Activated CD8-positive, alpha-beta T cell treated with anti-CD3 and anti-CD28 coated beads for 36 hours (primary cell): ENCODE data around the gene TMEM214. TPM values are rescaled to one million over a fixed set of nuclear protein-coding genes. Genes with fewer than 3 reads are reported as not detected.

ENCODE experiments used
- ATAC-seq: fragments of 200-7000 bp; cut with Tn5 transposase; one replicate; pipeline ENCODE4 v1.10.0; 2021; ENCODE audit warnings: mild to moderate bottlenecking, moderate library complexity
- CTCF ChIA-PET: fragments of 350-600 bp; sonication (Branson Sonifier 250); formaldehyde crosslinking; loops from one replicate; lab custom pipeline; 2021; ENCODE audit warnings: antibody characterized with exemption; lab: Charles Lee
- POLR2A ChIA-PET: fragments of 350-600 bp; sonication (Branson Sonifier 250); formaldehyde crosslinking; loops from one replicate; lab custom pipeline; 2021; ENCODE audit warnings: antibody characterized with exemption; lab: Charles Lee
- DNase-seq: peaks from one replicate; pipeline ENCODE4 v3.0.0-alpha.2; 2020
- H3K27ac Mint-ChIP-seq: one replicate; pipeline ENCODE4 v1.8.0; 2021; ENCODE audit warnings: mild to moderate bottlenecking, mixed read lengths
- H3K27me3 Mint-ChIP-seq: one replicate; pipeline ENCODE4 v1.8.0; 2021; ENCODE audit warnings: mixed read lengths
- H3K36me3 Mint-ChIP-seq: one replicate; pipeline ENCODE4 v1.8.0; 2021; ENCODE audit warnings: low read depth, mixed read lengths
- H3K4me1 Mint-ChIP-seq: one replicate; pipeline ENCODE4 v1.8.0; 2021; ENCODE audit warnings: low read depth, mixed read lengths
- H3K4me3 Mint-ChIP-seq: one replicate; pipeline ENCODE4 v1.8.0; 2021; ENCODE audit warnings: mild to moderate bottlenecking, moderate library complexity, mixed read lengths
- H3K9me3 Mint-ChIP-seq: one replicate; pipeline ENCODE4 v1.8.0; 2021; ENCODE audit warnings: mixed read lengths
- CTCF ChIP-seq: fragments of 200-600 bp; IDR thresholded peaks from one replicate; pipeline ENCODE4 v1.8.0; 2022; ENCODE audit warnings: antibody characterized with exemption, mild to moderate bottlenecking
- intact Hi-C: fragments of 100-400 bp; cut with micrococcal nuclease; formaldehyde crosslinking; loops from one replicate; pipeline ENCODE4 v1.10.0; 2022
- total RNA-seq, 2 experiments: library from RNA; stranded (reverse); gene quantifications; one replicate each; pipeline ENCODE4 v1.2.3, GENCODE V29; 2021

TMEM214 gene
- total RNA-seq, 2 experiments from 2014 or later, result 54.1 to 58.9 TPM

GRCh38 chr2:27024812-27025211 lies 8.0 kb upstream of the TMEM214 start:
- Mint-ChIP-seq H3K27ac (no peak overlapping the region), H3K4me1 (peaks cover 9% of the 10 kb centered on the region), H3K9me3 (no peaks in the 10 kb centered on the region), H3K36me3 (peaks cover 4% of the 10 kb centered on the region), H3K4me3 (no peak overlapping the region), H3K27me3 (no peaks in the 10 kb centered on the region)
- CTCF ChIA-PET, result interaction anchor here (0.8 kb wide), 1 partner anchor 63 kb away, joined by 3 read pairs; no protein-coding TSS in a partner anchor
- ATAC-seq (no peak), DNase-seq (no peak)
- POLR2A ChIA-PET, result no interaction called here
- no peak for TF ChIP-seq CTCF
- intact Hi-C loops, result no loop called here

- ATAC-seq, result no peak
- Mint-ChIP-seq H3K36me3 (peaks cover 4% of the 10 kb centered on the region), H3K4me1 (peaks cover 9% of the 10 kb centered on the region), H3K27me3 (no peaks in the 10 kb centered on the region), H3K9me3 (no peaks in the 10 kb centered on the region), H3K4me3 (no peak overlapping the region), H3K27ac (no peak overlapping the region)
- ChIA-PET CTCF (interaction anchor here (0.8 to 1.9 kb wide), 3 partner anchors 9 to 64 kb away, joined by 3 to 4 read pairs (median 4); no protein-coding TSS in a partner anchor), POLR2A (interaction anchor here (0.9 kb wide), 1 partner anchor 34 kb away, joined by 3 read pairs; no protein-coding TSS in a partner anchor)
- DNase-seq, result no peak
- TF ChIP-seq CTCF, result no peak
- intact Hi-C loops, result no loop called here
These were observed 7.4 kb upstream of the TMEM214 start for GRCh38 chr2:27025281-27025800.

- H3K9me3 Mint-ChIP-seq, result no peaks in the 10 kb centered on the region
- peaks cover 6% of the 10 kb centered on the region for H3K36me3 Mint-ChIP-seq
- H3K4me3 Mint-ChIP-seq, result no peak overlapping the region
- CTCF ChIA-PET, result interaction anchor here (1.3 to 1.9 kb wide), 3 partner anchors 9 to 180 kb away, joined by 3 to 4 read pairs (median 4); no protein-coding TSS in a partner anchor
- H3K4me1 Mint-ChIP-seq, result peaks cover 13% of the 10 kb centered on the region
- no peak overlapping the region for H3K27ac Mint-ChIP-seq
- DNase-seq (no peak), ATAC-seq (no peak)
- intact Hi-C loops, result no loop called here
- no peaks in the 10 kb centered on the region for H3K27me3 Mint-ChIP-seq
- TF ChIP-seq CTCF, result no peak
- POLR2A ChIA-PET, result interaction anchor here (0.9 kb wide), 1 partner anchor 33 kb away, joined by 3 read pairs; no protein-coding TSS in a partner anchor
These were observed 6.6 kb upstream of the TMEM214 start for GRCh38 chr2:27025861-27026851.

- DNase-seq (no peak), ATAC-seq (no peak)
- ChIA-PET CTCF (interaction anchor here (1.9 kb wide), 1 partner anchor 65 kb away, joined by 4 read pairs; no protein-coding TSS in a partner anchor), POLR2A (no interaction called here)
- peaks cover 18% of the 10 kb centered on the region for H3K4me1 Mint-ChIP-seq
- no peak overlapping the region for H3K27ac Mint-ChIP-seq
- peaks cover 12% of the 10 kb centered on the region for H3K36me3 Mint-ChIP-seq
- intact Hi-C loops, result no loop called here
- no peak overlapping the region for H3K4me3 Mint-ChIP-seq
- TF ChIP-seq CTCF, result no peak
- no peaks in the 10 kb centered on the region for H3K9me3 Mint-ChIP-seq
- no peaks in the 10 kb centered on the region for H3K27me3 Mint-ChIP-seq
These were observed 5.5 kb upstream of the TMEM214 start for GRCh38 chr2:27027211-27027651.
